GM21515 (cell line): ENCODE results near the gene HSFX2.
"Not testable (repeated sequence)": the region's sequence is repeated elsewhere in the genome, so short reads cannot be mapped to it uniquely, and the experiment has no call there.

Source experiments
- ATAC-seq: cut with Tn5 transposase; IDR thresholded peaks from one replicate; pipeline ENCODE4 v1.9.1; 2021; ENCODE audit not compliant: unreplicated experiment

HSFX2 gene

DNA sequence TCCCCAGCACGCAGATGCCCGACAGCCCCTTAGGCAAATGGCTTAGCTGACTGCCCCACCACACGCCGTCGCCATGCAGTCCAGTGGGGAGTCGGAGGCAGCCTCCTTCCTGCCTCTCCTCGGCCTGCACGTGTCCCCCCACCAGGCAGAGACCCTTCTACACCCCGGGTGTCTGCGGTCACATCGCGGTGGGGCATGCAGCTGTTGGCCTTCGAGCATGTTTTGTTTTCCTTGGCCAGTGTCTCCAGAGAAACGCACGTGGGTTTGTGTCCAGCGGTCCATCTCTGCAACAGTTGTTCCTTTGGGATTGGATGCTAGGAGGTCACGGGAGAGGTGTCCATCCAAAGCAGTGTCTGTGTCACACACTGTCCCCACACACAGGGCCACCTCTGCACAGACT is at the start of gene HSFX2:
Gene HSFX2, minus strand, starts transcription at position 101 of the 400 bp plus-strand sequence. CDS start 614 bp downstream, outside the sequence.
- not testable (repeated sequence) for ATAC-seq

DNA sequence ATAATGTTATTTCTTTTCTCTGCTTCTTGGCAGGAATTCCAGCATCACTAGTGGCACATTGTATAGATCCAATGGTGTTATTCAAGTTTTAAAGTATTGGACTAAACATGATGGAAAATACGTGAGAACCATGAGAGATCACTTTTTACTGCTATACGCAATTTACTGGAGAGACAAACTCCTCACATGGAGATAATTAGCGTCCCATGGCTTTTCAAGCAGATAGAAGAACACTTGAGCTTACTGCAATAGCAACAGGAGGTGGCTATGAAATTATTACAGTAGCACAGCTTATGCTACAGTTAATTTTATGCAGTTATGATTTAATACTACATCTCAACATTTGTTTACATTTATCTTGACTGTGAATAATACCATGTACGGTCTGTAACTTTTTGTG is 48.4 kb upstream of the HSFX2 start:
- ATAC-seq = no peak

DNA sequence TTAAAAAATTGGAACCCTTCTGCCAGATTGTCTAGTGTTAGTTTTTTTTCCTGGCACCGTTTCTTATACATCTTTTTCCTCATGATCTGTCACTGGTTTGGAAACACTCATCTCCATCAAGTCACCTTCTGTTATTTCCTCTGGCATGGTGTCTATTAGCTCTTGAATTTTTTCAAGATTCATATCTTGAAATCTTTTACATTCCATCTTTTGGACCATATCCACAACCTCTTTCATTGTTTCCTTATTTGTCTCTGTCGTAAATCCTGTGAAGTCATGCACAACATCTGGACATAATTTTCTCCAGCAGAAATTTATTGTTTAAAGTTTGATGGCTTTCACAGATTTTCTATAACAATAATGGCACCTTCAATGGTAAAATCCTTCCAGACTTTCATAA is 46.7 kb upstream of the HSFX2 start:
- no peak for ATAC-seq

- ATAC-seq = no peak
These were observed 46.3 kb upstream of the HSFX2 start for GRCh38 chrX:149641432-149641831.

GRCh38 chrX:149639568-149639967 is 44.5 kb upstream of the HSFX2 start:
- ATAC-seq = no peak

GRCh38 chrX:149638860-149639259 is 43.7 kb upstream of the HSFX2 start:
- ATAC-seq = no peak

DNA sequence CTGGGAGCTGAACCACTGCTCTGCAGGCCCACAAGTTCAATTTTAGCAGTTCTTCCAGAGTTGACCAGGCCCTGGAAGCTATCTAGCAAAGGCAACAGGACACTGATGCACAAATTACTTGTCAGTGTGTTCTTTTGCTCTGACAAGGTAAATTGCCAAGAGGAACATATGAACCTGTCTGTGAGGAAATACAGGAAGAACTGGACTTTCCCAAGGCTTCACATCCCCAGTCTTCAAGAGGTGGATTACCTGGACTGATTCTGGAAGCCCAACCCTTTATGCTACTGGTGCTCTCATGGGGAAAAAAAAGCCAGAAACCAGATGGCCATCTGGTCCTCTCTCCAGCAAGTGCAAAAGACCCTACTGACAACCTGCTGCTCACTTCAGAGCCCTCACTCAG is 38.4 kb upstream of the HSFX2 start:
- no peak for ATAC-seq

GRCh38 chrX:149631234-149632165 is 36.4 kb upstream of the HSFX2 start, which contains the start of gene TMEM185A:
Gene TMEM185A, minus strand, starts transcription at chrX:149631792. Its CDS starts 212 bp downstream, at chrX:149631580.
- peak; percentile 94 for ATAC-seq

DNA sequence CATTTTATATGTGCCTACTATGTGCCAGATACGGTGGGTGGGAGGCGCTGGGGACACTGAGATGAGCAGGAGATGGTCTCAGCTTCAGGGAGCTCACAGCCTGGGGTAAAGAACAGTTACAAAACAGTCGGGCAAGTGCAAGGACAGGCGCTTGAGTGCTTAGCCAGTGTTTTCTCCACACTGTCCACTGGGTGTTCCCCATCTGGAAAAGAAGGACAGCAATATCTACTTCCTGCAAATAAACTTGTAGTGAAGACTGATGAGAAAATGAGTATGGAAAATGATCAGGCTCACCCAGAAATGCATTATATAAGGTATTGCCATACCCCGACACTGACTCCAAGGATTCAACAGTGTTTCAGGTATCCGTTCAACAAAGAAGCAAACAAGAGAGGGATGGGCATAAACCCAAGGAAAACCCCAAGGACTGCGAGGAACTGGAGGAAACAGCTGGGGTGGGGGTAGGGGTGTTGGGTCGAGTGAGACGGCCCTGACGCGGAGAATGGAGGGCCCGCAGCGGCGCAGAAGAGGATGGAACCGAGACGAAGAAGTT is 35.6 kb upstream of the HSFX2 start:
- no peak for ATAC-seq

GRCh38 chrX:149629730-149630387 is 34.7 kb upstream of the HSFX2 start:
- no peak for ATAC-seq

DNA sequence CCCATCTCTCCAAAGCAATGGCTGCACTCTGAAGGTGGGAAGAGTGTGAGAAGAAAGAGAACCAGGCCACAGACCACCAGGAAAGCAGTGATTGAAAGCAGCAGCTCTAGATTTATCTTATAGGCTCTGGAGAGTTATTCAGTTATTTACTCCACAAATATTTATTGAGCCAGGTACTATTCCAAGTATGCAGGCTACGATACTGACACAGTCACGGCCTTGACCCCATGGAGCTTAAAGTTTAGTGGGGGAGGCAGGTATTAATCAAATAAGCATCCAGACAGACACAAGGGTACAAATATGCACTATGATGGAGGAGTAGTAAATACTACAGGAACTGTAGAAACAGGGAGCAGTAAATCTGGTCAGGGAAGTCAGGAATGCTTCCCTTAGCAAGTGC is 33.7 kb upstream of the HSFX2 start:
- no peak for ATAC-seq

- ATAC-seq = no peak
These were observed 33.2 kb upstream of the HSFX2 start for GRCh38 chrX:149628280-149628679.

DNA sequence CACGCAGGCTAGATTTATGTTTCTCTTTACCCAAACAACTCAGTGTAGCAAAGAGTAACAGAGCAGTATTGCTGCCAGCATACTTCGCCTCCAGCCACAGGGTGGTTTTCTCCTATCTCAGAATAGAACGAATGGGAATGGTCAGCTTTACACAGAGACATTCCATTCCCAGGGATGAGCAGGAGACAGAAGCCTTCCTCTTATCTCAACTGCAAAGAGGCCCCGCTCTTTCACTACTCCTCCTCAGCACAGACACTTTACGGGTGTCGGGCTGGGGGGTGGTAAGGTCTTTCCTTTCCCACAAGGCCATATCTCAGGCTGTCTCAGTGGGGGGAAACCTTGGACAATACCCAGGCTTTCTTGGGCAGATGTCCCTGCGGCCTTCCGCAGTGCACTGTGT is 31.7 kb upstream of the HSFX2 start:
- ATAC-seq = not testable (repeated sequence)

DNA sequence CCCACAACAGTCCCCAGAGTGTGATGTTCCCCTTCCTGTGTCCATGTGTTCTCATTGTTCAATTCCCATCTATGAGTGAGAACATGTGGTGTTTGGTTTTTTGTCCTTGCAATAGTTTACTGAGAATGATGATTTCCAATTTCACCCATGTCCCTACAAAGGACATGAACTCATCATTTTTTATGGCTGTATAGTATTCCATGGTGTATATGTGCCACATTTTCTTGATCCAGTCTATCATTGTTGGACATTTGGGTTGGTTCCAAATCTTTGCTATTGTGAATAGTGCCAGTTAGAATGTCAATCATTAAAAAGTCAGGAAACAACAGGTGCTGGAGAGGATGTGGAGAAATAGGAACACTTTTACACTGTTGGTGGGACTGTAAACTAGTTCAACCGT is 24.5 kb upstream of the HSFX2 start:
- not testable (repeated sequence) for ATAC-seq

DNA sequence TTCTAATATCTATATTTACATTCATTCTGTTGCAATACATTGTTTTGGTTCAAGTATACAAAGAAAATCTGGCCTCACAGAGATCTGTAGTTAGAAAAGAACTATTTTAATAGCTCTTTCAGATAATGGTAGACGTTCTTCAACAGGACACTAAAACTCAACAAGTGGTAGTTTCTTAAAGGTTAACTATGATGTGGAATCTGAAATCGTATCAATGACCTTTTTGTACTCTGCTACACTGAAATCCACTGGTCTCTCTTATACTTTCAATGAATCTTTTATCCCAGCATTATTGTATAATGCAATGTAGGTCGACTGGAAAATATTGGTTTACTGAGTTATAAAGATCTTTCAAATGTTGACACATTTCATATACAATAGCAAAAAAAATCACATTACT is 23.8 kb upstream of the HSFX2 start:
- no peak for ATAC-seq

DNA sequence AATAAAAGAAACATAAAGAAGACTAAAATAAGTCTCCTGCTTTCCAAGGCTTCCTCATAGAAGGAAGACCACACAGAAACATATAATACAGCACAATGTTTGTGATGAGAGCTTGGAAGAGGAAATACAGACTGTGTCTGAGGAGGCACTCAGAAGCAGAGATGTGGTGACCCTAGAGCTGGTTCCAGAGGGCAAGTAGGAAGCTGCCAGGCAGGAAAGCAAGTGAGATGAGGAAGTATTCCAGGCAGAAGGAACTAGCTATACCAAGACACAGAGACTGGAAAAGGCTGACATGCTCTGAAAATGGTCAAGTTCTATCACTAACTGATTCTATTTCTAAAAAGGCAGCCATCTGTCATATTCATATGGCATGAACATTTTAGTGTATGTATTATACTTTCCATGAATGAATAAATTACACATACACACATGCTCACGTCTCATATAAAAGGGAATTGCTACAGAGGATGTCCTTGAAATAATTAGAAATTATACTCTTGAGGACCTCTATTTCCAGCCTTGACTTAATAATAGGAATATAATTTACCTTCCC is 16.6 kb upstream of the HSFX2 start:
- no peak for ATAC-seq

DNA sequence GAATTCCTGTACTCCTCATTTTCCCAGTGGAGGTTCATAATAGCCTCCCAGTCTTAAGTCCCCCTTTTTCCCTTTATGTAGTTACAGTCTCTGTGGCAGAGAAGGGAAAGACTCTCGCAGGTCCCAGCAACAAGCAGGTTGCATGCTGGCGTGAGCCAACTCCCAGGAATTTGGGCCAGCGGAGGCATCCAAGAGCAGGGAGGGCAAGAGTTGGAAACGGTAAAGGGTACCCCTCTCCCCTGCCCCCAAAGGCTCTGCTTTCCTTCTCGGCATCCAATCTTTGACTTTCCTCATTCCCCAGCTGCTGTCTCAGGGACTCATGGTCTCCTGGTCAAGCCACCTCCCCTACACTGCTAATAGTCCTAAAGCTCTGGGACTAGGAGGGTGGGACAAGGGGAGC is 15.4 kb upstream of the HSFX2 start:
- no peak for ATAC-seq

DNA sequence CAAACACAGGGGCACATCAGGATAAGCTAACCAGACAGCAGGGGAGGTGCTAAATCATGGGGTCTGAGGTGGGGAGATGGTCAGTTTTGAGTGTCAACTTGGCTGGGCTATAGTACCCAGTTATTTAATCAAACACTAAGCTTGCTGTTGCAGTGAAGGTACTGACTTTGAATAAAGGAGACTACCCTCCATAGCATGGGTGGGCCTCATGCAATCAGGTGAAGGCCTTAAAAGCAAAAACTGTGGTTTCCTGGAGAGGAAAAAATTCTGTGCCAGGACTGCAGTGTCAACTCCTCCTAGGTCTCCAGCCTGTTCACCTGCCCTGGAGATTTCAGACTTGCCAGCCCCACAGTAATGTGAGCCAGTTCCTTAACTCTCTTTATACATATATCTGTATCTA is 12.6 kb upstream of the HSFX2 start:
- ATAC-seq = no peak

- not testable (repeated sequence) for ATAC-seq
These were observed 10.3 kb upstream of the HSFX2 start for GRCh38 chrX:149605248-149605885.

DNA sequence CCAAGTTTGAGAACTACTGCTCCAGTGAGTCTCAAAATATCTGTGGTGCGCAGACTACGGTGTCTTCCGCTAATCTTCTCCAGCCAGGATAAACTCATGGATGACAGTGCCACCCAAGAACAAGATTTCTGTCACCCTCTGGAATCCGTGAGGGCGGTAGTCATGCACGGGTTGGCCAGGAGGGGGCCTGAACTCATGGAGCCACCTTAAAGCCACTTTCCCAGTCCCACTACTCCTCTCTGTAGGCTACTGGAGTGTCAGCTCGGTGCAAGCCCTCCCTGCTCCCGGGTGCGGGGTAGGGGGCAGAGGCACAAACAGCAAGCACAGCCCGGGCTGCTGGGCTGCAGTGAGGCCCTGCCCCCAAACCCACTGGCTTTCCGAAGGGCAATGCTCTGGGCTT is 3.5 kb upstream of the HSFX2 start:
- ATAC-seq = not testable (repeated sequence)

DNA sequence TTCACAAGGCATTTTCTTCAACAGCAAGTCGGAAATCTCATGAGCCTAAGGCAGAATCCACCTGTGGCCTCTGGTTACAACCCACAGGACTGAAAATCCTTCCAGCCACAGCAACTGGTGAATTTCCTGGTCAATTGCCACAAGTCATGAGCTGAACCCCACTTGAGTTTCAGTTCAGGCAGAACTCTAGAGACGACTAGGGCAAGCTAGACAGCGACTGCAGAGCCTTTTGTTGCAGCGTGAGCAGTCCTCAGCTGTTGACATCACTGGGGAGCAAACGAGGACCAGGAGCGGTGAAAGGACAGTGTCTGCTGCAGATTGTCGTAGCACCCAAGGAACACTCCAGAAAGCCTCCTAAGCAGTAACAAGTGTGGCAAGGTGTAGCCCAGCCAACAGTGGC is 829 bp upstream of the HSFX2 start:
- not testable (repeated sequence) for ATAC-seq
